Stimulated activated CD8-positive, alpha-beta memory T cell treated with anti-CD3 and anti-CD28 coated beads, Interleukin-2, amount 100 ng/mL, for 1 hour (primary cell): ENCODE measurements around the gene SPON2.
A peak's percentile ranks its signal among the peaks of the same experiment; 100 is the strongest.

Experiments used
- DNase-seq, 2 donors: peaks; one replicate each; pipeline ENCODE4 v3.0.0-alpha.2; 2020; ENCODE audit warnings: low read depth in 2 of 2

Gene SPON2

DNA sequence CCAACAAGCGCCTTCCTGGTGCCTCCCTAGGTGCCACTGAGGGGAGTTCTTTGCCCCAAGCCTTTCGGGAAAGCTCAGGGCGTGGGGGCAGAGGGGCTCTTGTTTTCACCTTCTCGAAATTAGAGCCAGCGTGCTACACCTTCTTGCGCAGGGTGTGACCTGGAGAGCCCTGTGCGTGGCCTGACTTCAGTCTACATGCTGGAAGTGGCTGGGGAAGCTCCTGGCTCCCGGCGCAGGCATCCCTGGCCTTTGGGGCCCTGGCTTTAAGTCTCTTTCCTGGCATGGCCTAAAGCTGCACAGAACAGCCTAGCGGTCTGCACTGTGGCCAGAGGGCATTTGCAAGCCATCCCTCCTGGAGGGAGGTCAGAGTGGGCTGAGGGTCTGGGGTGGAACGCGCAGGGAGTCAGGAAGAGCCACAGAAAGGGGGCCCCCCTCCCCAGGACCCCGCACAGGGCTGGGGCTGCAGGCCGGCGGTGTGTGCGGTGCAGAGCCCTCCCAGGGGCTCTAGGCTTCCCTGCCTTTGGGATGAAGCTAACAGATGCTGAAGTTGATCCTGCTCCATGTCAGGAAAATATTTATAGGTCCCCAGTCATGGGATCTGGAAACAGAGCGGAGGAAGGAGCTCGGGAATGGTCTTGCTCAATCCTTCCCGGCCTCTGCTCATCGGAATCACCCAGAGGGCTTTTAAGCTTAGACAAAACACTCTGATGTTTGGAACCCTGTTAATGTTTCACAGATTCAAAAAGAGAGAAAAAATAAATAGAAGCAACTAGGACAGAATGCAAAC, 781 bp upstream of the SPON2 start:
- DNase-seq: no peak

DNA sequence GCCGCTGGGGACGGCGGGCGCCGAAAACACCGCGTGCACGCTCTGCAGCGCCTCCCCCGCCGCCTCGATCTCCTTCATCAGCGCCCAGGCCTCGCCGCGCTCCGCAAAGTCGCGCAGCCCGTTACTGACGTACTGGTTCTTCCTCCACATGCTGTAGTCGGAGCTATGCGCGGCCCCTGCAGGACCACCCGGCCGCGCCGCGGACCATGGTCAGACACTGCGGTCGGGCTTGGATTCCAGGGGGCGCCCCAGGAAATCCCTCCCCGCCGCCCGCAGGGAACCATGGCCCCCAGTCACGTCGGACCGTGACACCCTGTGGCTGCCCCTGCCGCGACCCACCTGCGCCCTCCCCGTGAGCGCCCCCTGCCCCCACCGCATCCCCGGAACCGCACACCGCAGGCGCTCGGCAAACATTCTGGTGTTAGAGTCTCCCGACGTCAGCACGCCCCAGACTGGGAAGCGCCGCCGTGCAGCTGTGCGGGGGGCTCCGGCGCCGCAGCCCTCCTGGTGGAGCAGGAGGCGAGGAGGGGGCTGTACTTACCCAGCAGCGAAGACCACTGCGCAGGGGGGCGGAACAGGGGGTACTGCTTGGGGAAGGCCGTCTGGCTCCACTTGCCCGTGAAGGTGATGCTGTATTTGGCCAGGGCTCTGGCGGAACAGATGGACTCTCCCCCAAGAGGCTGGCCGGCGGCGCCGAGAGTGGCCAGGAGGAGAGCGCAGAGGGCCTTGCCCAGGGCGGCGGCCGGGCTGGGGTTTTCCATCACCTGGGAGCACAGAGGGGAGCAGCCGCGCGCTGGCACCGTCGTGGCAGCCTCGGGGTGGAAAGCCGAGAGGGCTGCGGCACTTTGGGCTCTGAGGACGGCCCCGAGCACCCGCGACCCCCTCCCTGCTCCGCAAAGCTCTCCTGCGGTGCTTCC, 814 bp downstream of the SPON2 start:
- DNase-seq: peak in 1 of 2 donors; percentile 25

GRCh38 chr4:1170976-1171310, 1.4 kb downstream of the SPON2 start:
- no peak for DNase-seq

DNA sequence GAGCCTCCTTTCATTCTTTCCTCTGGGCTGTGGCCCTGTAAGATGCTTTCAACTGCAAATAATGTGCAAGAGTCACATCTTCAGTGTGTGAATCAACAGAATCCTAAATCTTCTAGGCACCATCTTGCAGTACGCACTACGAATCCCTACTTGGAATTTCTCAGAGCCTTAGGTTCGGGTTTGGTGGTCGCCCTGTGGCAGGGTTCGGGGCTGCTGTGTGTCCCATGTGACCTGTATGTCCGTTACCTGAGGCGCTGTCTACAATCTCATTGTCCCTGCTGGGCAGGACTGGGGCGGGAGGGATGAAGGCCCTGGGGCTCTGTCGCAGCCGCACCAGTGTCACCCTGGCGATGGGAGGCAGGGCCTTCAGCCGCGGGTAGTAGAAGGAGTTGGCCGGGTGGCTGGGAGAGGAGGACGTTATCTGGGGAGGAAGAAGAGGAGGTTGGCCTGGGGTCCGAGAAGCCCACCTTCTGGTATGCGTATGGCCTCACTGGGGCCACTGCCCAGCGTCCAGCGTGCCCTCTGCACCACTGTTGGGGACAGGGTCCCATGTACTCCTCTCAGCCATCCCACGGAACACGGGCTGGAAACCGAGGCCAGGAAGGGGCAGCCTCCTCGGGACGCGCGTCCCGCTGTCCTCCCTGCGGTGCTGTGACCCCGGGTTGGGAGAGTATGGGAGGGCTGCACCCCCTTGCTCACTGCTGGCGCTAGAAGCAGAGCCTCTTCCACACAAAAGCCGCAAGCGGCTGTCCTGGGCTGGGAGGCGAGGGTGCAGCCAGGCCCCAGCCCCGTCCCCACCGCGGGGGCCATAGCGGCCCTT, 2.0 kb downstream of the SPON2 start:
- DNase-seq: no peak

DNA sequence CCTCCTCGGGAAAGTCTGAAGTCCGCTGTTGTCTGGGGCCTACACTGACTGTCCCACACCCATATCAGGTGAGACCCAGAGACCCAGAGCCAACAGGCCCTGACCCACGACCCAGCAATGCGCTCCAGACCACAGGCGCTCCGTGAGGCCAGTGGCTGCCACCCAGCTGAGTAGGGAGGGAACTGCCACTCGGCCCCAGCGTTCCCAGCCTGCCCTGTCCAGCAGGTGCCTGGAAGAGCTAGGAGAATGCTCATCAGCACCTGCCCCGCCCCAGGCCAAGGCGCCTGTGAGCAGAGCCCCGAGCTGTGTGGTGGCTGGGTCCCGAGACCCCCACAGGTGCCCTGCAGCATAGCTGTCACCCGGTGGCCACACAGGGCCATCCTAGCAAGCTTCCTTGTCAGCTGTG, 2.7 kb downstream of the SPON2 start:
- DNase-seq: no peak

DNA sequence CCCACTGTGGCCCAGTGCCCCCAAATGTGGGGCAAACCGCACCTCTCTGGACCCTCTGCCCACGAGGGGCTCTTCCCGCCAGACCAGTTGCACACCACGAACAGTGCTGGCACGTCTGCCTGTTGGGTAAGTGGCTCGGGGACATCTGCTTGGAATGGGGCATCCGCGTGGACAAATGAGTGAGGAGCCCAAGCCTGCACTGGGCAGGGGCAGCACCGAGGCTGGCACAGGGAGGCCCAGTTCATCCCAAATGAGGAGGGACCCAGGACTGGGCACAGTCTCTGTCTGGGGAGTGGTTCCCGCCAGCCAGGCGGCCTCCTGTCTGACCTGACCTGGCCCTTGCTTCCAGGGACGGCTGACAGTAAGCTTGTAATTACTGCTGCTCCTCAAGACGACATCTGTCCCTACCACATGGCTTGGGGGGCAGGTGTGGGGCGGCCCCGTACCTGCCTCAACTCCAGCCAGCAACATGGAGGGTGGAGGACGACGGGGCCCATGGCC, 3.2 kb downstream of the SPON2 start:
- no peak for DNase-seq

GRCh38 chr4:1168191-1169101, 3.9 kb downstream of the SPON2 start:
- DNase-seq: no peak

DNA sequence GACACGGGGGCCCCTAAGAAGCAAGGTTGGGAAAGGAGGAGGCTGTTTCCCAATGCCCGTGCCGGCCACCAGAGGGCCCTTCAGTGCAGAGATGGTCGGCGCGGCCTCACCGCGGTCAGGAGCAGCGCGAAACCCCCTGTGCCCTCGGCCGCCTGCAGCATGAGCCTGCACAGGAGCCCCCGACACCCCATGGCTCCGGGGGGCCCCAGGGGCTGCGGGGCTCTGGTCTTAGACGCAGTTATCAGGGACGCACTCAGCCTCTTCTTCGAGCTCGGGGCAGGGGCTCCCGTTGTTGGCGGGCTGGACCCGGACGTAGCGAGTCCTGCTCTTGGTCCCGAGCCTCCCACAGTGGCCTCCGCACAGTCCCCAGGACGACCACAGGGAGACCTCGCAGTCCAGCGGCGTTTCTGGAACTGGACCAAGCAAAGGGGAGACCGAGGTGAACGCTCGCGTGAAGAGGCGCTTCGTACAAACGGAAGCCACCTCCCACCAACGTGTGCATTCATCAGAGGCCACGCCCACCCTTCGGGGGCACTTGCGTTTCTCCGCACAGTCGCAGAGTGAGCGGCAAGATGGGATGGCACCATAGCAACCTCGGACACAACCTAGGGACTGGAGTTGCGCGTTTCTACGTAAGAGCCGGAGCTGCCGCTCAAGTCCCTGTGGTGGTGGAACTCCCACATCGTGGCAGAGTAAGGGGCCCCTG, 5.0 kb downstream of the SPON2 start:
- peak; percentile 75 to 83 for DNase-seq

DNA sequence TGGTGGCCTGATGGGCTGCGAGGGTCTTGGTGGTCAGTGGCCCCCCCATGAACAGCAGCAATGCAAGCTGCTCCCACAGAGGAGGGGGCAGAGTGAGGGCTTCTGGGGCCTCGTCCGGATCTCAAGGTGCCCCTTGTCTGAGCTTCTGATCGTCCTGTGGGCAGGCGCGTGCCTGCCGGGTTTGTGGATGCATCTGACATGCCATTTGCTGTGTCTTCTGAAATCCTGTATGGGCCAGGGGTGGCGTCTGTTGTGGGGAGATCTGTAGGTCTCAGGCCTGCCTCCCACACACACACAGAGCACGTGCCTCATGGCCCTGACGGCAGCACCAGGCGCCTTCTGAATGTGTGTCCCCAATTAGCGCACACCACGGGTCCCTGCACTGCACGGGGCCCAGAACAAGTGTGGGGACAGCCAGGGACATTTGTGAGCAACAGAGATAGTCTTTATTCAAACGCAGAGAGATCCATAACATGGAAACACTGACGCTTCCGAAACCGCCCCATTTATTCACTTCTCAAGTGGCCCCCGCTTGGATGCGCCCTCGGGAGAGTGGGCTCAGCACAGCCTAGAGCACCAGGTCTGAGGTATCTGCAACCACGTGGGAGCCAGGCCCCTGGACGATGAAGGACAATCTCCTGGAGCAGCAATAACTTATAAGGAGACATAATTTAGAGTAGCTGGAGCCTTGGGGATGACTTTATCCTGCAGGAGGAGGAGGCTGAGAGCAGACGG, 5.7 kb downstream of the SPON2 start:
- no peak for DNase-seq

- DNase-seq: no peak
Measured at GRCh38 chr4:1164956-1165545, 7.3 kb downstream of the SPON2 start.

DNA sequence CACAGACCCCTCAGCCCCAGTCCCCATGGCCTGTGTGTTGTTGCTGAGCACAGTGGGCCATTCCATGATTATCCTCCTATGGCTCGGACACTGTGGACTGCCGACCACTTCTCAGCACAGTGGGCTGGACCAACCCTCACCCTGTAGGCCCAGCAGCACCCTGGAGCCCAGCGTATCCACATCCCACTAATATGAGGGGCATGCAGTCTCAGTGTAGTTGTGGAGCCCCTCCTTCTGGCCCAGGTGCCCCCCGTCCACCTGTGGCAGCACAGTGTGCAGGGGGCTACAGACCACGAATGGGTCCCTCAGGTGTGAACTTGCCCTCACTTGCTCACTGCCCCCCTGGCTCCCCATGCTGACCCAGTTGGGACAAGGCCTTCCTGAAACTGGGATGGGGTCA, 7.9 kb downstream of the SPON2 start:
- DNase-seq: no peak

DNA sequence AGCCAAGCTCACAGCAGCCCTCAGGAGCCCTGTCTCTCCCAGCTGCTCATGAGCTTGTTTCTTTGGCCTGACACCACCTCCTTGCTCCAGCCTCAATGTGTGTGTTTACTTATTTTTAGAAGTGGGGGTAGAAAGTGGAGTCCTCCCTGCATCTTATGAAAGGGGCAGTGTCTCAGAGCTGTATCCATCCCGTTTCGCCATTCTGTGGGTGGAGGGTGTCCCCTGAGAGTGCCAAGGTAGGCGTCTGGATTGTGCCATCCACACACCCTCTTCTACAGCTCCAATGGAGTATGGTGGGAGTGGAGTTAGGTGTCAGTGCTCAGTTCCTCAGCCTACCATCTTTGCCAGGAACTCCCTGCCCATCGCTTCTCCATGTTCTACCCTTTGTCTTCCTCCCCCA, 8.3 kb downstream of the SPON2 start:
- no peak for DNase-seq

DNA sequence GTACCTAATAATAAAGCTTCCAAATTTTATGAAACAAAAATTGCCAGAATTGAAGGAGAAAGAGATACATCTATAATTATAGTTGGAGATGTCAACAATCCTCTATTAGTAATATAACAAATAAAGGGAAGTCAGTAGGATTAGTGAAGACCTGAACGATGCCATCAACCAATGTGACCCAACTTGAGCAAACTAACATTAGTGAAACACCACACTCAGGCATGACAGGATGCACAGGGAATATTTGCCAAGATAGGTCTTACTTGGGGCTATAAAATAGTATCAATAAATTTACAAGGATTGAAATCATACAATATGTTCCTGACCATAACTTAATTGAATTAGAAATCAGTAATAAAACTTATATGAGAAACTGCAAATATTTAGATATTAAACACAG, 12.0 kb downstream of the SPON2 start:
- DNase-seq: no peak

DNA sequence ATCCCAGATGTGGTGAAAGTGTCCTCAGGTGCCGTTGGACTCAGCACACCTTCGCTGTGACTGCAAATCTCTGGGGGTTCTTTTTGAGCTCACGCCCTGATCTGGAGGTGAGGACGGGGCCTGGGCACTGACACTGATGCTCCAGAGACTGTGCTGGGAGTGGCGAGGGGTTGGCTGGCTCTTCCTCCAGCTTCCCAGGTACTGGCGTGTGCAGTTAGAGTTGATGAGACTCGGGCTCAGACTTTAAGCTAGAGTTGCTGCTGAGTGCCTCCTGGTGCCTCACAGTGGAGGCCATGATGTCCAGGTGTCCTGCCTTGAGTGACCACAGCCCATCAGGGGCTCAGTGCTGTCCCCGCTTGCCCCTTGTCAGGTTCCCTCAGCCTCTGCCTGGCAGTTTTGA, 16.3 kb downstream of the SPON2 start:
- DNase-seq: no peak

GRCh38 chr4:1155314-1155713, 17.1 kb downstream of the SPON2 start:
- no peak for DNase-seq

GRCh38 chr4:1154523-1155182, 17.7 kb downstream of the SPON2 start:
- no peak for DNase-seq

GRCh38 chr4:1154126-1154522, 18.3 kb downstream of the SPON2 start:
- no peak for DNase-seq

GRCh38 chr4:1153567-1154090, 18.8 kb downstream of the SPON2 start:
- no peak for DNase-seq
